ENCODE measurements around the gene KANTR. TPM values are rescaled to one million over a fixed set of nuclear protein-coding genes. Genes with fewer than 3 reads are reported as not detected.
A peak's percentile ranks its signal among the peaks of the same experiment; 100 is the strongest.

KANTR gene, protein sequence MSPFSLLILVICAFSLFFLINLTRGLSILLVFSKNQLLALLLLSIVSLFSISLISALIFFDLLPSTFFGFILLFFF
- total RNA-seq = 10.1 and 11.6 TPM in 2 replicates
- long read RNA-seq, partial matches to known transcripts = 0 of 6 reads
- long read RNA-seq, other reads (novel, unspliced or antisense) = 6 of 6 reads

GRCh38 chrX:53093748-53094581, at the start of gene KANTR:
Gene KANTR (plus strand): TSS chrX:53094142. CDS start chrX:53124273, 30,131 bp downstream.
- TF ChIP-seq, protein P1, sequence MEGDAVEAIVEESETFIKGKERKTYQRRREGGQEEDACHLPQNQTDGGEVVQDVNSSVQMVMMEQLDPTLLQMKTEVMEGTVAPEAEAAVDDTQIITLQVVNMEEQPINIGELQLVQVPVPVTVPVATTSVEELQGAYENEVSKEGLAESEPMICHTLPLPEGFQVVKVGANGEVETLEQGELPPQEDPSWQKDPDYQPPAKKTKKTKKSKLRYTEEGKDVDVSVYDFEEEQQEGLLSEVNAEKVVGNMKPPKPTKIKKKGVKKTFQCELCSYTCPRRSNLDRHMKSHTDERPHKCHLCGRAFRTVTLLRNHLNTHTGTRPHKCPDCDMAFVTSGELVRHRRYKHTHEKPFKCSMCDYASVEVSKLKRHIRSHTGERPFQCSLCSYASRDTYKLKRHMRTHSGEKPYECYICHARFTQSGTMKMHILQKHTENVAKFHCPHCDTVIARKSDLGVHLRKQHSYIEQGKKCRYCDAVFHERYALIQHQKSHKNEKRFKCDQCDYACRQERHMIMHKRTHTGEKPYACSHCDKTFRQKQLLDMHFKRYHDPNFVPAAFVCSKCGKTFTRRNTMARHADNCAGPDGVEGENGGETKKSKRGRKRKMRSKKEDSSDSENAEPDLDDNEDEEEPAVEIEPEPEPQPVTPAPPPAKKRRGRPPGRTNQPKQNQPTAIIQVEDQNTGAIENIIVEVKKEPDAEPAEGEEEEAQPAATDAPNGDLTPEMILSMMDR (conservative IDR thresholded peaks at IDR 0.05) = no peak
- Mint-ChIP-seq H3K36me3 (ENCODE audit: low read depth) (no peaks in the 10 kb centered on the region), H3K9me3 (no peaks in the 10 kb centered on the region), H3K27ac (ENCODE audit: unreplicated experiment) (peak within 1 kb of the TSS; percentile 96), H3K4me3 (peak within 1 kb of the TSS; percentile 95), H3K4me1 (peaks cover 31% of the 10 kb centered on the region), H3K27me3 (ENCODE audit: low read depth) (no peaks in the 10 kb centered on the region)
- DNase-seq (ENCODE audit: low read depth, low spot score) = peak; percentile 71

DNA sequence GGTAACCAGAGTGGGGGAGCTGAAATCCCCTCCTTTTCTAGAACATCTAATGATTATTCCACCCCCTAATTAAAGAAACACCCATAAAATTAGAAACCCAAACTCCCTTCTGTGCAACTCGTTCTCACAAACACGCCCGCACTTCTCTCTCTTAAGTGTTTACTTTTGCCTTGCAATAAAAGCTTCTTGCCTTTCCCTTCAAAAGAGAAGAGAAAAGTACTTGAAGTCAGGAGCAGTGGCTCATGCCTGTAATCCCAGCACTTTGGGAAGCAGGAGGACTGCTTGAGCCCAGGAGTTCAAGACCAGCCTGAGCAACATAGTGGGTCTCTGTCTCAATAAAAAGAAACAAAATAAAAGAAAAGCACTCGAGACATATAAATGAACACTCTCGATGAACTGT, 48.9 kb upstream of the KANTR start:
- DNase-seq (ENCODE audit: low read depth, low spot score) = no peak
- H3K4me3 Mint-ChIP-seq = no peak overlapping the region
- H3K27ac Mint-ChIP-seq (ENCODE audit: unreplicated experiment) = no peak overlapping the region
- H3K36me3 Mint-ChIP-seq (ENCODE audit: low read depth) = no peaks in the 10 kb centered on the region
- TF ChIP-seq, protein P1 (conservative IDR thresholded peaks at IDR 0.05) = no peak
- H3K9me3 Mint-ChIP-seq = peaks cover 2% of the 10 kb centered on the region
- peaks cover 9% of the 10 kb centered on the region for H3K27me3 Mint-ChIP-seq (ENCODE audit: low read depth)
- peaks cover 15% of the 10 kb centered on the region for H3K4me1 Mint-ChIP-seq

DNA sequence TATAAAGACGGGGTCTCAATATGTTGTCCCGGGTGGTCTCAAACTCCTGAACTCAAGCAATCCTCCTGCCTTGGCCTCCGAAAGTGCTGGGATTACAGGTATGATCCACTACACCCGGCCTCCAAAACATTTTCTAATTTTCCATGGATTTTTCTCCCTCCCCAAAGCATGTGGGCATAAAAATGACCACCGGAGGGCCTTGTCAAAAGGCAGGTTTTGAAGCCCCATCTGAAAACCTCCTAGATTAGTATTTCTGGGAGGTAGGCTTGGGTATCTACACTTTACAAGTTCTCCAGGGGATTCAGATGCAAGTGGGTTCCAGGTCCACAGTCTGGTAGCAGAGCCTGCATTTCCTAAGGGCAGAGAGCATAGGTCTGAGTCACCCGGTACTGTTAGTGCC, 46.7 kb upstream of the KANTR start:
- DNase-seq (ENCODE audit: low read depth, low spot score) = no peak
- Mint-ChIP-seq H3K36me3 (ENCODE audit: low read depth) (no peaks in the 10 kb centered on the region), H3K4me1 (peaks cover 22% of the 10 kb centered on the region), H3K27me3 (ENCODE audit: low read depth) (no peaks in the 10 kb centered on the region), H3K4me3 (peak overlapping the region; percentile 78), H3K9me3 (peaks cover 2% of the 10 kb centered on the region), H3K27ac (ENCODE audit: unreplicated experiment) (peak overlapping the region; percentile 64)
- TF ChIP-seq, protein P1 (conservative IDR thresholded peaks at IDR 0.05) = peak; percentile 41

- Mint-ChIP-seq H3K36me3 (ENCODE audit: low read depth) (no peaks in the 10 kb centered on the region), H3K9me3 (peaks cover 2% of the 10 kb centered on the region), H3K4me3 (peak within 1 kb of the TSS; percentile 90), H3K4me1 (peaks cover 22% of the 10 kb centered on the region), H3K27me3 (ENCODE audit: low read depth) (no peaks in the 10 kb centered on the region), H3K27ac (ENCODE audit: unreplicated experiment) (peak within 1 kb of the TSS; percentile 59)
- TF ChIP-seq, protein P1 (conservative IDR thresholded peaks at IDR 0.05) = no peak
- peak; percentile 35 for DNase-seq (ENCODE audit: low read depth, low spot score)
Observed at GRCh38 chrX:53048169-53049126, 45.5 kb upstream of the KANTR start, which contains the start of gene GPR173. Gene GPR173 (plus strand): TSS chrX:53048789. CDS start chrX:53076622, 27,833 bp downstream.

DNA sequence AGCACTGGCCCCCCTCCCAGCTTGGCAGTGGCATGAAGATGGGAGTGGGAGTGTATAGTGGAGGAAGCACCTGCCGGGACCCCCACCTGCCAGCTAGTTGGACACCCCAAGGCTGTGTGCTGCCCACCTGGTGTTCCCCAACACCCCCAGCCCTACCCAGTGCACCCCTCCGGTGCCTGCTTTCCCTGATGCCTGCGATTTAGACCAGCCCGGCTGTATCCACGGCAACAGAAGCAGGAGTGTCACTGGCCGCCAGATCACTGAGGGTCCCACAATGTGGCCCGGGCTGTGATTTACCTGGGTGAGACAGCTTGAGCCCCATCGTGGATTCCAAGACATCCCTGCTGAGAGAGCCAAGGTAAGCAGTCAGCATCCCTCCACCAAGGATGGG, 44.8 kb upstream of the KANTR start:
- Mint-ChIP-seq H3K27ac (ENCODE audit: unreplicated experiment) (no peak overlapping the region), H3K36me3 (ENCODE audit: low read depth) (no peaks in the 10 kb centered on the region), H3K9me3 (peaks cover 2% of the 10 kb centered on the region)

More for the DNA sequence above, 44.8 kb upstream of the KANTR start:
- Mint-ChIP-seq H3K4me1 (peaks cover 22% of the 10 kb centered on the region), H3K27me3 (ENCODE audit: low read depth) (no peaks in the 10 kb centered on the region), H3K4me3 (peak overlapping the region; percentile 90)
- TF ChIP-seq, protein P1 (conservative IDR thresholded peaks at IDR 0.05) = no peak
- DNase-seq (ENCODE audit: low read depth, low spot score) = no peak

Measured in neural crest cell (in vitro differentiated cells).